HG02759 (cell line): ENCODE data around the gene CLDN22.
"Not testable (repeated sequence)": the region's sequence is repeated elsewhere in the genome, so short reads cannot be mapped to it uniquely, and the experiment has no call there.

Experiments
- ATAC-seq: cut with Tn5 transposase; IDR thresholded peaks from one replicate; pipeline ENCODE4 v1.9.1; 2021; ENCODE audit warnings: mild to moderate bottlenecking, moderate library complexity; ENCODE audit not compliant: unreplicated experiment

The CLDN22 gene

GRCh38 chr4:183347566-183347965 lies 27.5 kb upstream of the CLDN22 start:
- ATAC-seq = no peak

- ATAC-seq = no peak
These were observed 27.1 kb upstream of the CLDN22 start for GRCh38 chr4:183347146-183347545.

- no peak for ATAC-seq
These were observed 25.2 kb upstream of the CLDN22 start for GRCh38 chr4:183345261-183345660.

GRCh38 chr4:183344523-183345255 lies 24.6 kb upstream of the CLDN22 start:
- no peak for ATAC-seq

GRCh38 chr4:183343730-183344129 lies 23.7 kb upstream of the CLDN22 start:
- no peak for ATAC-seq

- peak; percentile 54 for ATAC-seq
These were observed 22.8 kb upstream of the CLDN22 start for GRCh38 chr4:183342541-183343533.

- no peak for ATAC-seq
These were observed 17.8 kb upstream of the CLDN22 start for GRCh38 chr4:183337833-183338232.

GRCh38 chr4:183337349-183337748 lies 17.3 kb upstream of the CLDN22 start:
- ATAC-seq = no peak

GRCh38 chr4:183335369-183335940 lies 15.4 kb upstream of the CLDN22 start:
- no peak for ATAC-seq

- ATAC-seq = no peak
These were observed 13.9 kb upstream of the CLDN22 start for GRCh38 chr4:183333983-183334382.

GRCh38 chr4:183333202-183333601 lies 13.1 kb upstream of the CLDN22 start:
- no peak for ATAC-seq

- no peak for ATAC-seq
These were observed 12.4 kb upstream of the CLDN22 start for GRCh38 chr4:183332447-183332846.

GRCh38 chr4:183330841-183331240 lies 10.8 kb upstream of the CLDN22 start:
- no peak for ATAC-seq

GRCh38 chr4:183329954-183330742 lies 10.1 kb upstream of the CLDN22 start:
- no peak for ATAC-seq

GRCh38 chr4:183329244-183329643 lies 9.2 kb upstream of the CLDN22 start:
- ATAC-seq = no peak

- ATAC-seq = no peak
These were observed 8.8 kb upstream of the CLDN22 start for GRCh38 chr4:183328832-183329231.

- no peak for ATAC-seq
These were observed 7.8 kb upstream of the CLDN22 start for GRCh38 chr4:183327827-183328226.

- peak; percentile 53 for ATAC-seq
These were observed 6.8 kb upstream of the CLDN22 start for GRCh38 chr4:183326853-183327252.

GRCh38 chr4:183326387-183326786 lies 6.3 kb upstream of the CLDN22 start:
- ATAC-seq = not testable (repeated sequence)

- no peak for ATAC-seq
These were observed 4.5 kb upstream of the CLDN22 start for GRCh38 chr4:183324619-183325018.

GRCh38 chr4:183324056-183324455 lies 4.0 kb upstream of the CLDN22 start:
- ATAC-seq = not testable (repeated sequence)
